Liver (tissue), 9 donors: ENCODE results near the gene ZC3H18. TPM values are rescaled to one million over a fixed set of nuclear protein-coding genes. Genes with fewer than 3 reads are reported as not detected.

Experiments used
- DNase-seq: peaks from one replicate; pipeline ENCODE4 v3.0.0-alpha.2; 2017; ENCODE audit warnings: low spot score
- H3K27ac ChIP-seq, 2 donors: one replicate each; pipeline ENCODE4 v1.7.0; 2013; ENCODE audit warnings: inconsistent platforms in 2 of 2, low read length in 2 of 2, control low read depth in 1 of 2, low read depth in 1 of 2, mild to moderate bottlenecking in 1 of 2
- H3K27me3 ChIP-seq, 4 donors: one replicate each; pipeline versions ENCODE4 v1.6.1 to v1.7.0; 2013; ENCODE audit warnings: low read length in 3 of 4, inconsistent platforms in 1 of 4, mild to moderate bottlenecking in 1 of 4, moderate library complexity in 1 of 4; ENCODE audit not compliant: control insufficient read depth in 4 of 4, insufficient read depth in 4 of 4
- H3K36me3 ChIP-seq, 4 donors: one replicate each; pipeline versions ENCODE4 v1.6.1 to v1.7.0; 2013; ENCODE audit warnings: low read length in 3 of 4, mild to moderate bottlenecking in 3 of 4, low read depth in 1 of 4, moderate library complexity in 1 of 4; ENCODE audit not compliant: control insufficient read depth in 4 of 4, insufficient read depth in 3 of 4
- H3K4me1 ChIP-seq, 4 donors: one replicate each; pipeline versions ENCODE4 v1.6.1 to v1.7.0; 2013; ENCODE audit warnings: low read length in 3 of 4, mild to moderate bottlenecking in 3 of 4, moderate library complexity in 1 of 4; ENCODE audit not compliant: control insufficient read depth in 4 of 4, insufficient read depth in 4 of 4
- H3K4me3 ChIP-seq, 3 donors: one replicate each; pipeline versions ENCODE4 v1.6.1 to v1.7.0; 2013; ENCODE audit warnings: low read length in 3 of 3, control low read depth in 1 of 3, low read depth in 1 of 3, mild to moderate bottlenecking in 1 of 3
- H3K9ac ChIP-seq, 2 donors: one replicate each; pipeline ENCODE4 v1.7.0; 2013; ENCODE audit warnings: low read length in 2 of 2, mild to moderate bottlenecking in 2 of 2, moderate library complexity in 2 of 2, control low read depth in 1 of 2, low read depth in 1 of 2
- H3K9me3 ChIP-seq, 4 donors: one replicate each; pipeline versions ENCODE4 v1.6.1 to v1.7.0; 2013; ENCODE audit warnings: low read length in 3 of 4; ENCODE audit not compliant: control insufficient read depth in 4 of 4
- ATF3 ChIP-seq: IDR thresholded peaks from 2 replicates; pipeline ENCODE4 v1.6.1; 2016; ENCODE audit warnings: antibody characterized with exemption
- CTCF ChIP-seq: fragments of 150-350 bp; IDR thresholded peaks from 2 replicates; pipeline ENCODE4 v1.5.1; 2017; ENCODE audit warnings: improper control_type of control experiment, low read depth, low read length; ENCODE audit not compliant: missing input control
- EGR1 ChIP-seq, 2 donors: IDR thresholded peaks; 2 replicates each; pipeline ENCODE4 v1.6.1; 2016 to 2018; ENCODE audit warnings: antibody characterized with exemption in 2 of 2, low read depth in 2 of 2
- FOXA2 ChIP-seq: IDR thresholded peaks from 2 replicates; pipeline ENCODE4 v1.6.1; 2016; ENCODE audit warnings: antibody characterized with exemption
- GABPA ChIP-seq, 2 donors: IDR thresholded peaks in 1 of 2; conservative IDR thresholded peaks in 1 of 2; 2 replicates each; pipeline ENCODE4 v1.6.1; 2016; ENCODE audit warnings: antibody characterized with exemption in 2 of 2, mild to moderate bottlenecking in 1 of 2, moderate library complexity in 1 of 2
- HNF4A ChIP-seq, 2 donors: conservative IDR thresholded peaks; 2 replicates each; pipeline ENCODE4 v1.6.1; 2016; ENCODE audit warnings: antibody characterized with exemption in 2 of 2, mild to moderate bottlenecking in 2 of 2
- HNF4G ChIP-seq: IDR thresholded peaks from 2 replicates; pipeline ENCODE4 v1.6.1; 2016; ENCODE audit warnings: antibody characterized with exemption
- JUND ChIP-seq, 2 donors: IDR thresholded peaks; 2 replicates each; pipeline ENCODE4 v1.6.1; 2016; ENCODE audit warnings: antibody characterized with exemption in 2 of 2
- NR2F2 ChIP-seq: IDR thresholded peaks from 2 replicates; pipeline ENCODE4 v1.6.1; 2016; ENCODE audit warnings: antibody characterized with exemption
- RAD21 ChIP-seq, 2 donors: IDR thresholded peaks; 2 replicates each; pipeline ENCODE4 v1.6.1; 2016; ENCODE audit warnings: antibody characterized with exemption in 2 of 2, mild to moderate bottlenecking in 2 of 2
- REST ChIP-seq: IDR thresholded peaks from 2 replicates; pipeline ENCODE4 v1.6.1; 2016; ENCODE audit warnings: antibody characterized with exemption, mild to moderate bottlenecking
- RXRA ChIP-seq, 2 donors: IDR thresholded peaks; 2 replicates each; pipeline ENCODE4 v1.6.1; 2017 to 2018; ENCODE audit warnings: antibody characterized with exemption in 2 of 2, mild to moderate bottlenecking in 1 of 2
- TAF1 ChIP-seq: conservative IDR thresholded peaks from 2 replicates; pipeline ENCODE4 v1.6.1; 2016; ENCODE audit warnings: antibody characterized with exemption, mild to moderate bottlenecking
- YY1 ChIP-seq: IDR thresholded peaks from 2 replicates; pipeline ENCODE4 v1.6.1; 2016; ENCODE audit warnings: antibody characterized with exemption, mild to moderate bottlenecking
- WGBS: extraction: QIAGEN DNeasy Blood & Tissue Kit; methylation state at CpG from one replicate; pipeline ENCODE4 v1.1.7; 2013; 5-methylcytosine and 5-hydroxymethylcytosine counted together
- polyA plus RNA-seq, 2 donors: library from polyadenylated mRNA; stranded (reverse) in 1 of 2; unstranded in 1 of 2; fragments of 200-250 nt in 1 of 2; fragments of >200 nt in 1 of 2; fragmentation: Nextera tagmentation in 1 of 2; extraction: Ambion mirVana in 1 of 2; gene quantifications; one replicate each; pipeline versions ENCODE4 v1.2.1 to v1.2.3, GENCODE V29; 2013 to 2015
- total RNA-seq, 2 donors: library from RNA; depleted of rRNA; stranded (reverse); fragments of >200 nt; gene quantifications; one replicate each; pipeline ENCODE4 v1.2.3, GENCODE V29; 2014
- donor health status: healthy.
- donor health status: healthy.
- donor health status: healthy.
- donor health status: healthy.
- donor health status: healthy.

The ZC3H18 gene
- total and polyA plus RNA-seq, 4 donors, result 10.2 to 10.9 (median 10.5) TPM

GRCh38 chr16:88628512-88628974 is 58.3 kb downstream of the ZC3H18 start:
- Histone ChIP-seq H3K4me1 (peaks cover 0 to 10% (median 4%) of the 10 kb centered on the region in 4 donors), H3K27ac (no peak overlapping the region), H3K9me3 (no peaks in the 10 kb centered on the region), H3K27me3 (no peaks in the 10 kb centered on the region), H3K36me3 (peaks cover 11 to 69% (median 20%) of the 10 kb centered on the region in 4 donors), H3K4me3 (no peak overlapping the region), H3K9ac (no peak overlapping the region)
- TF ChIP-seq FOXA2, result no peak
- TF ChIP-seq HNF4A (conservative IDR thresholded peaks at IDR 0.05), result no peak
- no peak for TF ChIP-seq ATF3
- peak; percentile 28 for TF ChIP-seq CTCF
- TF ChIP-seq REST, result no peak
- no peak for TF ChIP-seq HNF4G
- TF ChIP-seq RAD21 (IDR thresholded peaks at IDR 0.05), result peak in 1 of 2 donors; percentile 65
- TF ChIP-seq EGR1 (IDR thresholded peaks at IDR 0.05; ENCODE audit: low read depth in 2 of 2), result no peak
- TF ChIP-seq JUND (IDR thresholded peaks at IDR 0.05), result no peak
- no peak for TF ChIP-seq YY1
- TF ChIP-seq RXRA (IDR thresholded peaks at IDR 0.05), result peak; percentile 27 to 45
- no peak for TF ChIP-seq GABPA (IDR thresholded peaks at IDR 0.05 in 1 of 2, conservative IDR thresholded peaks at IDR 0.05 in 1 of 2)
- no peak for DNase-seq
- WGBS, result 48% methylated on average over 12 of the region's 12 CpGs

GRCh38 chr16:88629835-88630234 is 59.6 kb downstream of the ZC3H18 start:
- Histone ChIP-seq H3K4me1 (peaks cover 0 to 14% (median 4%) of the 10 kb centered on the region in 4 donors), H3K9me3 (no peaks in the 10 kb centered on the region), H3K36me3 (peaks cover 10 to 57% (median 14%) of the 10 kb centered on the region in 4 donors), H3K9ac (no peak overlapping the region), H3K27me3 (no peaks in the 10 kb centered on the region), H3K27ac (no peak overlapping the region), H3K4me3 (no peak overlapping the region)
- DNase-seq, result no peak
- no peak for TF ChIP-seq NR2F2
- WGBS, result 88% methylated on average over 9 of the region's 9 CpGs

- H3K27ac ChIP-seq, result no peak overlapping the region
- H3K36me3 ChIP-seq, result peaks cover 10 to 51% (median 14%) of the 10 kb centered on the region in 4 donors
- 97% methylated on average over 12 of the region's 12 CpGs for WGBS
- no peak for TF ChIP-seq TAF1
- no peak for TF ChIP-seq NR2F2
- no peak overlapping the region for H3K4me3 ChIP-seq
- peaks cover 0 to 14% (median 4%) of the 10 kb centered on the region in 4 donors for H3K4me1 ChIP-seq
- no peak overlapping the region for H3K9ac ChIP-seq
- DNase-seq, result no peak
- no peaks in the 10 kb centered on the region for H3K9me3 ChIP-seq
- H3K27me3 ChIP-seq, result no peaks in the 10 kb centered on the region
These were observed 60.2 kb downstream of the ZC3H18 start for GRCh38 chr16:88630433-88630832.
